ENCODE data around the gene LRRC8D. TPM values are rescaled to one million over a fixed set of nuclear protein-coding genes. Genes with fewer than 3 reads are reported as not detected.

LRRC8D gene
- total and polyA plus RNA-seq, 2 experiments from 2014 or later, result 23.6 to 48.8 TPM

DNA sequence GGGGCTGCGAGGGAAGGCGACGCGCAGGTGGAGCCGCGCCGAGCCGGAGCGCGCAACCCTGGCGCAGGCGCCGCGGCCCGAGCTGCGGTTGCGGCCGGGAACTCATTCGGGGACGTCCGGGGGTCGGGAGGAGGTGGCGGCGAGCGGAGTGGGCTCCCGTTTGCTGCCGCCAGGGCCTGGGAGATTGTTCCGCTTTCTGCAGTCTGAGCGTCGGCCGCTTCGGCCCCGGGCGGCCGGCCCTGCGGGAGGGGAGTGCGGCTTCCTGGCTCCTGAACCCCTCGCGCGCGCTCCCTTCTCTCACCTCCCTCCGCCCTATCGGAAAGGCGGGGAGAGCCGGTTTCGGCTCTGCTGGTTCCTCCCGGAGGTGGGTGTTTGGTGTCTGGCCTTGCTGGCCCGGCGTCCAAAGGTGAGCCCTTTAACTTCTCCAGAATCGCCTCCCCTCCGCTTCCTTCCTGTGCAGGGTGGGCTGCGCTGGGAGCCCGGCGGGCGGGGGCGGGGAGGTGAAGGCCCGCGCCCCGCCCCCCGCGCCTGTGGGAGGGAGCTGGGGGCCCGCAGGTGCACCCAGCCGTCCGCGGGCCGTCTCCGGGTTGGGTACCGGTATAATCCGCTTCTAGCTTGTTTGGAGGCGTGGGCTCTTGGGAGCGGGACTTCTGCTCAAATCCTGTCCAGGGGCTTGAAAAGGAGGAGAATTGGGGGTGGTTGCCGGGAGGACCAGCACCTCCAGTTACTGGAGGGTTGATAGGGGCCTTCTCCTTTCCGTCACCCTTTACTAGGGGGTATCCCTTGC is 683 bp downstream of the LRRC8D start (continued):
- TF ChIP-seq, protein P1, sequence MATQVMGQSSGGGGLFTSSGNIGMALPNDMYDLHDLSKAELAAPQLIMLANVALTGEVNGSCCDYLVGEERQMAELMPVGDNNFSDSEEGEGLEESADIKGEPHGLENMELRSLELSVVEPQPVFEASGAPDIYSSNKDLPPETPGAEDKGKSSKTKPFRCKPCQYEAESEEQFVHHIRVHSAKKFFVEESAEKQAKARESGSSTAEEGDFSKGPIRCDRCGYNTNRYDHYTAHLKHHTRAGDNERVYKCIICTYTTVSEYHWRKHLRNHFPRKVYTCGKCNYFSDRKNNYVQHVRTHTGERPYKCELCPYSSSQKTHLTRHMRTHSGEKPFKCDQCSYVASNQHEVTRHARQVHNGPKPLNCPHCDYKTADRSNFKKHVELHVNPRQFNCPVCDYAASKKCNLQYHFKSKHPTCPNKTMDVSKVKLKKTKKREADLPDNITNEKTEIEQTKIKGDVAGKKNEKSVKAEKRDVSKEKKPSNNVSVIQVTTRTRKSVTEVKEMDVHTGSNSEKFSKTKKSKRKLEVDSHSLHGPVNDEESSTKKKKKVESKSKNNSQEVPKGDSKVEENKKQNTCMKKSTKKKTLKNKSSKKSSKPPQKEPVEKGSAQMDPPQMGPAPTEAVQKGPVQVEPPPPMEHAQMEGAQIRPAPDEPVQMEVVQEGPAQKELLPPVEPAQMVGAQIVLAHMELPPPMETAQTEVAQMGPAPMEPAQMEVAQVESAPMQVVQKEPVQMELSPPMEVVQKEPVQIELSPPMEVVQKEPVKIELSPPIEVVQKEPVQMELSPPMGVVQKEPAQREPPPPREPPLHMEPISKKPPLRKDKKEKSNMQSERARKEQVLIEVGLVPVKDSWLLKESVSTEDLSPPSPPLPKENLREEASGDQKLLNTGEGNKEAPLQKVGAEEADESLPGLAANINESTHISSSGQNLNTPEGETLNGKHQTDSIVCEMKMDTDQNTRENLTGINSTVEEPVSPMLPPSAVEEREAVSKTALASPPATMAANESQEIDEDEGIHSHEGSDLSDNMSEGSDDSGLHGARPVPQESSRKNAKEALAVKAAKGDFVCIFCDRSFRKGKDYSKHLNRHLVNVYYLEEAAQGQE (IDR thresholded peaks at IDR 0.05; ENCODE audit: unreplicated experiment), result no peak
- TF ChIP-seq CREB1 (CRISPR knock-in tag; IDR thresholded peaks at IDR 0.05; ENCODE audit: low read depth) (0 out of 2 replicates have a peak, but pooled peaks have one; percentile 2), ZNF114 (CRISPR knock-in tag; IDR thresholded peaks at IDR 0.05) (no peak)

DNA sequence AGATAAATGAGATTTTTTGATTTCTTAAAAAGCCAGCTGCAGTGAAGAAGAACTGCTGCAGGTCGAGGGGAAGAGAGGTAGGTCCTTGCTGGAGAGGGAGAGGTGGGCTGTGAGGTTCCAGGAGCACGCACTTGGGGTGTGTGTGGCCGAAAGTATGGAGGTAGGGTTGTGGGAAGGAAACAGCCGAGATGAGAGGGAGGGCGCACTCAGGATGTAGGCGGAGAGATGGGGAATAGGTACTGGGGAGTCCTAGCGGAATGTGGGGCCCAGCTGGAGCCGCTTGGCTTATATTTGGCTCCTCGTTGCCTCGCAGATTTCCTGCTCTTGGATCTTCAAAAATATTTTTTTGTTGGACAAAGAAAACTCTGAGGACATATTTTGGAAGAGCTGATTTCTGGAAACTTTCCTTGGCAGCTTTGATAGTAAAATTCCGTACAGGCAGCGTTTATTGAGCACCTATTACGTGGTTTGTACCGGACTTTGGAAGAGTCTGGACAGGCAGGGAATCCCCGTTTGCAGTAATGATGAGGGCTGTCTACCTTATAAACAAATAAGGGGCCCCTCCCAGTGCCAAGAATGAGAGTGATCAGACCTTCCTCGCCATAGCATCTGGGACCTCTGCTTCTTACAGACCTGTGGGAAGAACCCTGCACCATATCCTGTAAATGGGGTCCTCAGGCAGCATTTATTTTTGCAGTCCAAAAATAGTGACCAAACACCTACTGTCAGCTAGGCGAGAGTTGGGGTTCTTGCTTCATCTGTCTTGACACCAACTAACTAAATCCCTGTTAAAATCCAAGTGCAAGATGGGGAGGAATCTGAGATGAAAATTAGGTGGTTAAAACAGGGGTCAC is 1.5 kb downstream of the LRRC8D start:
- peak overlapping the region; percentile 99 for H3K4me2 ChIP-seq
- peak overlapping the region; percentile 97 for H3K27ac ChIP-seq (ENCODE audit: low read depth)
- H3K9me2 ChIP-seq (ENCODE audit: insufficient read depth), result no peaks in the 10 kb centered on the region
- H3K79me2 ChIP-seq (replicated peaks; ENCODE audit: insufficient read depth), result peaks cover 77% of the 10 kb centered on the region
- Mint-ChIP-seq H3K4me1 (peaks cover 42% of the 10 kb centered on the region), H3K36me3 (ENCODE audit: low read depth) (peaks cover 33% of the 10 kb centered on the region), H3K4me3 (peak overlapping the region; percentile 88), H3K9me3 (no peaks in the 10 kb centered on the region; the same call in 2 of the 3 replicates), H3K27ac (peak overlapping the region; percentile 98), H3K27me3 (ENCODE audit: insufficient read depth, low read depth, poor library complexity) (peaks cover 10% of the 10 kb centered on the region)
- 0 out of 2 replicates have a peak, but pooled peaks cover 4% of the 10 kb centered on the region for H3K36me3 ChIP-seq (ENCODE audit: insufficient read depth)
- ATAC-seq (peak; percentile 58), DNase-seq (ENCODE audit: low spot score) (peak; percentile 77)
- peak overlapping the region; percentile 96 for H3K4me3 ChIP-seq
- peak overlapping the region; percentile 44; the same call in 1 of the 2 replicates for H2AFZ ChIP-seq
- 0 out of 2 replicates have a peak, but pooled peaks cover 5% of the 10 kb centered on the region for H3K27me3 ChIP-seq (ENCODE audit: insufficient read depth)
- H4K20me1 ChIP-seq (replicated peaks; ENCODE audit: insufficient read depth), result peaks cover 10% of the 10 kb centered on the region; the same call in 1 of the 2 replicates
- peaks cover 34% of the 10 kb centered on the region for H3K4me1 ChIP-seq (ENCODE audit: insufficient read depth)
- 0 out of 2 replicates have a peak, but pooled peaks cover 5% of the 10 kb centered on the region for H3F3A ChIP-seq (replicated peaks; ENCODE audit: low read depth)
- TF ChIP-seq, protein P2, sequence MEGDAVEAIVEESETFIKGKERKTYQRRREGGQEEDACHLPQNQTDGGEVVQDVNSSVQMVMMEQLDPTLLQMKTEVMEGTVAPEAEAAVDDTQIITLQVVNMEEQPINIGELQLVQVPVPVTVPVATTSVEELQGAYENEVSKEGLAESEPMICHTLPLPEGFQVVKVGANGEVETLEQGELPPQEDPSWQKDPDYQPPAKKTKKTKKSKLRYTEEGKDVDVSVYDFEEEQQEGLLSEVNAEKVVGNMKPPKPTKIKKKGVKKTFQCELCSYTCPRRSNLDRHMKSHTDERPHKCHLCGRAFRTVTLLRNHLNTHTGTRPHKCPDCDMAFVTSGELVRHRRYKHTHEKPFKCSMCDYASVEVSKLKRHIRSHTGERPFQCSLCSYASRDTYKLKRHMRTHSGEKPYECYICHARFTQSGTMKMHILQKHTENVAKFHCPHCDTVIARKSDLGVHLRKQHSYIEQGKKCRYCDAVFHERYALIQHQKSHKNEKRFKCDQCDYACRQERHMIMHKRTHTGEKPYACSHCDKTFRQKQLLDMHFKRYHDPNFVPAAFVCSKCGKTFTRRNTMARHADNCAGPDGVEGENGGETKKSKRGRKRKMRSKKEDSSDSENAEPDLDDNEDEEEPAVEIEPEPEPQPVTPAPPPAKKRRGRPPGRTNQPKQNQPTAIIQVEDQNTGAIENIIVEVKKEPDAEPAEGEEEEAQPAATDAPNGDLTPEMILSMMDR (conservative IDR thresholded peaks at IDR 0.05; ENCODE audit: low read depth in 2 of 2), result peak in 1 of 2 experiments; percentile 12; a peak in 1 of 4 replicates
- TF ChIP-seq POLR2AphosphoS5 (IDR thresholded peaks at IDR 0.05; ENCODE audit: low read depth), result peak; percentile 58; the same call in 1 of the 2 replicates
- TF ChIP-seq, protein P1 (IDR thresholded peaks at IDR 0.05; ENCODE audit: unreplicated experiment), result no peak
